ENCODE results near the gene COTL1. TPM values are rescaled to one million over a fixed set of nuclear protein-coding genes. Genes with fewer than 3 reads are reported as not detected.

The COTL1 gene
- total RNA-seq, 2 experiments from 2014 or later, result 837 to 887 TPM

GRCh38 chr16:84581158-84581557, 36.7 kb downstream of the COTL1 start:
- ChIA-PET POLR2A (interaction anchor here (1.0 to 1.3 kb wide), 2 partner anchors 27 to 28 kb away, joined by 4 to 9 read pairs; no protein-coding TSS in a partner anchor), CTCF (interaction anchor here (1.4 kb wide), 1 partner anchor 75 kb away, joined by 4 read pairs; no protein-coding TSS in a partner anchor)
- H3K27me3 Mint-ChIP-seq (ENCODE audit: low read depth), result no peaks in the 10 kb centered on the region
- DNase-seq (no peak), ATAC-seq (no peak)
- no peaks in the 10 kb centered on the region for H3K9me3 Mint-ChIP-seq (ENCODE audit: insufficient read depth)
- H3K27ac Mint-ChIP-seq, result peak overlapping the region; percentile 46
- H3K4me1 Mint-ChIP-seq (ENCODE audit: low read depth), result peaks cover 81% of the 10 kb centered on the region
- peaks cover 77% of the 10 kb centered on the region for H3K36me3 Mint-ChIP-seq (ENCODE audit: low read depth)
- H3K4me3 Mint-ChIP-seq, result no peak overlapping the region

- DNase-seq (no peak), ATAC-seq (no peak)
- ChIA-PET POLR2A (interaction anchor here (0.7 to 1.3 kb wide), 3 partner anchors 26 to 69 kb away, joined by 3 to 9 read pairs (median 3); no protein-coding TSS in a partner anchor), CTCF (interaction anchor here (1.6 kb wide), 1 partner anchor 16 kb away, joined by 5 read pairs; no protein-coding TSS in a partner anchor)
- no peak overlapping the region for H3K4me3 Mint-ChIP-seq
- H3K9me3 Mint-ChIP-seq (ENCODE audit: insufficient read depth), result no peaks in the 10 kb centered on the region
- peaks cover 73% of the 10 kb centered on the region for H3K36me3 Mint-ChIP-seq (ENCODE audit: low read depth)
- peaks cover 76% of the 10 kb centered on the region for H3K4me1 Mint-ChIP-seq (ENCODE audit: low read depth)
- peak overlapping the region; percentile 77 for H3K27ac Mint-ChIP-seq
- H3K27me3 Mint-ChIP-seq (ENCODE audit: low read depth), result no peaks in the 10 kb centered on the region
Observed at GRCh38 chr16:84579936-84580335, 37.9 kb downstream of the COTL1 start.

GRCh38 chr16:84578538-84579126, 39.2 kb downstream of the COTL1 start:
- Mint-ChIP-seq H3K27ac (peak overlapping the region; percentile 1), H3K27me3 (ENCODE audit: low read depth) (no peaks in the 10 kb centered on the region), H3K4me1 (ENCODE audit: low read depth) (peaks cover 71% of the 10 kb centered on the region), H3K9me3 (ENCODE audit: insufficient read depth) (no peaks in the 10 kb centered on the region), H3K36me3 (ENCODE audit: low read depth) (peaks cover 71% of the 10 kb centered on the region), H3K4me3 (no peak overlapping the region)
- no peak for ATAC-seq
- CTCF ChIA-PET, result no interaction called here
- no peak for DNase-seq
- POLR2A ChIA-PET, result no interaction called here

- no peak overlapping the region for H3K4me3 Mint-ChIP-seq
- H3K27me3 Mint-ChIP-seq (ENCODE audit: low read depth), result no peaks in the 10 kb centered on the region
- H3K9me3 Mint-ChIP-seq (ENCODE audit: insufficient read depth), result no peaks in the 10 kb centered on the region
- H3K27ac Mint-ChIP-seq, result peak overlapping the region; percentile 71
- no peak for DNase-seq
- H3K36me3 Mint-ChIP-seq (ENCODE audit: low read depth), result peaks cover 74% of the 10 kb centered on the region
- ATAC-seq, result peak; percentile 35
- peaks cover 75% of the 10 kb centered on the region for H3K4me1 Mint-ChIP-seq (ENCODE audit: low read depth)
- CTCF ChIA-PET, result no interaction called here
- POLR2A ChIA-PET, result no interaction called here
Observed at GRCh38 chr16:84577034-84577803, 40.7 kb downstream of the COTL1 start.

- Mint-ChIP-seq H3K4me3 (no peak overlapping the region), H3K27ac (peak overlapping the region; percentile 43), H3K36me3 (ENCODE audit: low read depth) (peaks cover 85% of the 10 kb centered on the region), H3K27me3 (ENCODE audit: low read depth) (no peaks in the 10 kb centered on the region), H3K4me1 (ENCODE audit: low read depth) (peaks cover 79% of the 10 kb centered on the region), H3K9me3 (ENCODE audit: insufficient read depth) (peaks cover 3% of the 10 kb centered on the region)
- ChIA-PET CTCF (no interaction called here), POLR2A (no interaction called here)
- ATAC-seq, result no peak
- no peak for DNase-seq
Observed at GRCh38 chr16:84575914-84576313, 42.0 kb downstream of the COTL1 start.

GRCh38 chr16:84574191-84574590, 43.7 kb downstream of the COTL1 start:
- peaks cover 3% of the 10 kb centered on the region for H3K9me3 Mint-ChIP-seq (ENCODE audit: insufficient read depth)
- ChIA-PET POLR2A (no interaction called here), CTCF (no interaction called here)
- no peak overlapping the region for H3K27ac Mint-ChIP-seq
- peaks cover 80% of the 10 kb centered on the region for H3K4me1 Mint-ChIP-seq (ENCODE audit: low read depth)
- no peak for ATAC-seq
- no peak overlapping the region for H3K4me3 Mint-ChIP-seq
- H3K36me3 Mint-ChIP-seq (ENCODE audit: low read depth), result peaks cover 90% of the 10 kb centered on the region
- H3K27me3 Mint-ChIP-seq (ENCODE audit: low read depth), result no peaks in the 10 kb centered on the region
- DNase-seq, result no peak

- Mint-ChIP-seq H3K4me1 (ENCODE audit: low read depth) (peaks cover 74% of the 10 kb centered on the region), H3K4me3 (no peak overlapping the region), H3K27me3 (ENCODE audit: low read depth) (no peaks in the 10 kb centered on the region), H3K9me3 (ENCODE audit: insufficient read depth) (peaks cover 3% of the 10 kb centered on the region), H3K36me3 (ENCODE audit: low read depth) (peaks cover 91% of the 10 kb centered on the region), H3K27ac (peak overlapping the region; percentile 65)
- POLR2A ChIA-PET, result no interaction called here
- DNase-seq (no peak), ATAC-seq (no peak)
- CTCF ChIA-PET, result interaction anchor here (0.8 kb wide), 1 partner anchor 154 kb away, joined by 4 read pairs; no protein-coding TSS in a partner anchor
Observed at GRCh38 chr16:84572096-84572495, 45.8 kb downstream of the COTL1 start.

- H3K9me3 Mint-ChIP-seq (ENCODE audit: insufficient read depth), result peaks cover 3% of the 10 kb centered on the region
- CTCF ChIA-PET, result interaction anchor here (2.2 kb wide), 1 partner anchor 51 kb away, joined by 11 read pairs; no protein-coding TSS in a partner anchor
- H3K4me1 Mint-ChIP-seq (ENCODE audit: low read depth), result peaks cover 73% of the 10 kb centered on the region
- H3K27ac Mint-ChIP-seq, result peak overlapping the region; percentile 41
- DNase-seq (no peak), ATAC-seq (no peak)
- no peaks in the 10 kb centered on the region for H3K27me3 Mint-ChIP-seq (ENCODE audit: low read depth)
- POLR2A ChIA-PET, result no interaction called here
- peaks cover 91% of the 10 kb centered on the region for H3K36me3 Mint-ChIP-seq (ENCODE audit: low read depth)
- no peak overlapping the region for H3K4me3 Mint-ChIP-seq
Observed at GRCh38 chr16:84571506-84571905, 46.4 kb downstream of the COTL1 start.

- ATAC-seq (no peak), DNase-seq (no peak)
- ChIA-PET POLR2A (interaction anchor here (0.8 kb wide), 1 partner anchor 52 kb away, joined by 3 read pairs; no protein-coding TSS in a partner anchor), CTCF (interaction anchor here (1.0 to 2.2 kb wide), 4 partner anchors 27 to 167 kb away, joined by 3 to 11 read pairs (median 4); no protein-coding TSS in a partner anchor)
- peaks cover 91% of the 10 kb centered on the region for H3K36me3 Mint-ChIP-seq (ENCODE audit: low read depth)
- peaks cover 66% of the 10 kb centered on the region for H3K4me1 Mint-ChIP-seq (ENCODE audit: low read depth)
- no peak overlapping the region for H3K4me3 Mint-ChIP-seq
- no peaks in the 10 kb centered on the region for H3K27me3 Mint-ChIP-seq (ENCODE audit: low read depth)
- H3K9me3 Mint-ChIP-seq (ENCODE audit: insufficient read depth), result peaks cover 3% of the 10 kb centered on the region
- peak overlapping the region; percentile 66 for H3K27ac Mint-ChIP-seq
Observed at GRCh38 chr16:84570739-84571403, 47.0 kb downstream of the COTL1 start.

- ATAC-seq, result no peak
- H3K4me1 Mint-ChIP-seq (ENCODE audit: low read depth), result peaks cover 62% of the 10 kb centered on the region
- no peak for DNase-seq
- H3K36me3 Mint-ChIP-seq (ENCODE audit: low read depth), result peaks cover 94% of the 10 kb centered on the region
- CTCF ChIA-PET, result interaction anchor here (0.6 to 2.2 kb wide), 8 partner anchors 19 to 168 kb away, joined by 3 to 11 read pairs (median 4); no protein-coding TSS in a partner anchor
- POLR2A ChIA-PET, result interaction anchor here (1.0 to 1.1 kb wide), 4 partner anchors 9 to 64 kb away, joined by 3 to 4 read pairs (median 4); no protein-coding TSS in a partner anchor
- no peak overlapping the region for H3K4me3 Mint-ChIP-seq
- H3K27me3 Mint-ChIP-seq (ENCODE audit: low read depth), result no peaks in the 10 kb centered on the region
- peak overlapping the region; percentile 40 for H3K27ac Mint-ChIP-seq
- peaks cover 3% of the 10 kb centered on the region for H3K9me3 Mint-ChIP-seq (ENCODE audit: insufficient read depth)
Observed at GRCh38 chr16:84569382-84569987, 48.4 kb downstream of the COTL1 start.

GRCh38 chr16:84568066-84568465, 49.8 kb downstream of the COTL1 start:
- no peak overlapping the region for H3K4me3 Mint-ChIP-seq
- H3K36me3 Mint-ChIP-seq (ENCODE audit: low read depth), result peaks cover 95% of the 10 kb centered on the region
- H3K4me1 Mint-ChIP-seq (ENCODE audit: low read depth), result peaks cover 53% of the 10 kb centered on the region
- peak overlapping the region; percentile 70 for H3K27ac Mint-ChIP-seq
- CTCF ChIA-PET, result interaction anchor here (1.6 kb wide), 1 partner anchor 40 kb away, joined by 4 read pairs; no protein-coding TSS in a partner anchor
- no peak for ATAC-seq
- POLR2A ChIA-PET, result no interaction called here
- no peaks in the 10 kb centered on the region for H3K27me3 Mint-ChIP-seq (ENCODE audit: low read depth)
- no peak for DNase-seq
- peaks cover 3% of the 10 kb centered on the region for H3K9me3 Mint-ChIP-seq (ENCODE audit: insufficient read depth)
